Ishikawa (cell line): Measurements from ENCODE around the gene TNNI3K.
A peak's percentile ranks its signal among the peaks of the same experiment; 100 is the strongest.

Experiments used
- CEBPB ChIP-seq: IDR thresholded peaks from 2 replicates; pipeline ENCODE4 v1.6.1; 2012
- CREB1 ChIP-seq: IDR thresholded peaks from 2 replicates; pipeline ENCODE4 v1.6.1; 2012; ENCODE audit warnings: low read depth
- EGR1 ChIP-seq: IDR thresholded peaks from 2 replicates; pipeline ENCODE4 v1.6.1; 2012
- EP300 ChIP-seq: IDR thresholded peaks from 2 replicates; pipeline ENCODE4 v1.6.1; 2012; ENCODE audit warnings: borderline replicate concordance
- FOXM1 ChIP-seq: IDR thresholded peaks from 2 replicates; pipeline ENCODE4 v1.6.1; 2012; ENCODE audit warnings: low read depth, borderline replicate concordance
- NFIC ChIP-seq: IDR thresholded peaks from 2 replicates; pipeline ENCODE4 v1.6.1; 2012
- RAD21 ChIP-seq: IDR thresholded peaks from 2 replicates; pipeline ENCODE4 v1.6.1; 2012; ENCODE audit warnings: low read depth
- REST ChIP-seq: IDR thresholded peaks from 2 replicates; pipeline ENCODE4 v1.6.1; 2012; ENCODE audit warnings: low read depth, mild to moderate bottlenecking
- TAF1 ChIP-seq: IDR thresholded peaks from 2 replicates; pipeline ENCODE4 v1.6.1; 2012; ENCODE audit warnings: low read depth, mild to moderate bottlenecking
- TCF12 ChIP-seq: IDR thresholded peaks from 2 replicates; pipeline ENCODE4 v1.6.1; 2012; ENCODE audit warnings: low read depth
- TEAD4 ChIP-seq: IDR thresholded peaks from 2 replicates; pipeline ENCODE4 v1.6.1; 2012
- YY1 ChIP-seq: IDR thresholded peaks from 2 replicates; pipeline ENCODE4 v1.6.1; 2012; ENCODE audit warnings: low read depth
- ZBTB7A ChIP-seq: IDR thresholded peaks from 2 replicates; pipeline ENCODE4 v1.6.1; 2012; ENCODE audit warnings: low read depth
- TF ChIP-seq, protein P1 (sequence below): IDR thresholded peaks from 2 replicates; pipeline ENCODE4 v1.6.1; 2012
- TF ChIP-seq, protein P2 (sequence below): IDR thresholded peaks from 2 replicates; pipeline ENCODE4 v1.6.1; 2012

The TNNI3K gene

GRCh38 chr1:74534241-74534640 is 299.1 kb downstream of the TNNI3K start:
- no peak for TF ChIP-seq TEAD4
- TF ChIP-seq TAF1: no peak
- TF ChIP-seq CREB1: no peak
- TF ChIP-seq NFIC: no peak
- TF ChIP-seq, protein P1, sequence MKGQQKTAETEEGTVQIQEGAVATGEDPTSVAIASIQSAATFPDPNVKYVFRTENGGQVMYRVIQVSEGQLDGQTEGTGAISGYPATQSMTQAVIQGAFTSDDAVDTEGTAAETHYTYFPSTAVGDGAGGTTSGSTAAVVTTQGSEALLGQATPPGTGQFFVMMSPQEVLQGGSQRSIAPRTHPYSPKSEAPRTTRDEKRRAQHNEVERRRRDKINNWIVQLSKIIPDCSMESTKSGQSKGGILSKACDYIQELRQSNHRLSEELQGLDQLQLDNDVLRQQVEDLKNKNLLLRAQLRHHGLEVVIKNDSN: no peak
- TF ChIP-seq EGR1: no peak

GRCh38 chr1:74545821-74546220 is 310.6 kb downstream of the TNNI3K start:
- TF ChIP-seq TAF1 (no peak), FOXM1 (no peak), EGR1 (no peak), RAD21 (no peak), NFIC (no peak), YY1 (no peak)
- TF ChIP-seq, protein P2, sequence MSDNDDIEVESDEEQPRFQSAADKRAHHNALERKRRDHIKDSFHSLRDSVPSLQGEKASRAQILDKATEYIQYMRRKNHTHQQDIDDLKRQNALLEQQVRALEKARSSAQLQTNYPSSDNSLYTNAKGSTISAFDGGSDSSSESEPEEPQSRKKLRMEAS: no peak

DNA sequence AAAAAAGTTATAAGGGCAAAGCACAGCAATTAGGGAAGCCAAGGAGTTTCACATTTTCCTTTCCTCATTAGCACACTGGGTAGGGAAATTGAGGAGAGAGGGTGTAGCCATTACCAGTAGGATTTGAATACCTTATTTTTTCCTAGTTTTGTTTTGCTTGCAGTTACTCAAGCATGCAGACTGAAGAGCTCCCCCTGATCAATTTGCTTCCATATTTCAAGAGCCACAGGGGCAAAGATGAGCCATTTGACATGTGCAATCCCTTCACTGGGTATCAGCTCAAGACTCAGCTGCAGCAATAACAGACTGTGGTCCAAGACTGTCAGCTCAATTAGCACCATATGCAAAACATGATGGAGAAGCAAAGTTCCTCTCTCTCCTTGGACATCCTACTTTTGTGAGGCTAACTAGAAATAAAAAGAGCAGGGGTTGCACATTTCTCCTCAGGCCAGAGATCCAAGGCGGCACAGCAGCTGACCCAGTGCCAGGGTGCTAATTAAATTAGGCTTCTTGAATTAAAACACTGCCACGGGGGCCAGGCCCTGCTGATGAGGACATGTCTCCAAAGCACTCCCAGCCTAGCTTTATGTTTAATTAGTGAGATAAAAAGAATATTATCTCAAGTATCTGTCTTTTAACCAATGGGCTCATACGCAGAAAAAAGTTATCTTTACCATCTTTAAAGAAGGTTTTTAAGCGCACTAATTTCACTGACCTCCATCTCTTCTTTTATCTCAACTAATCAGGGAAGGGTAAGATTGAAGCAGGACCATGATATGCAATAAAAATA is 314.0 kb downstream of the TNNI3K start:
- no peak for TF ChIP-seq RAD21
- TF ChIP-seq TAF1: no peak
- TF ChIP-seq EP300: no peak
- no peak for TF ChIP-seq TEAD4
- TF ChIP-seq NFIC: no peak
- TF ChIP-seq YY1: no peak
- TF ChIP-seq CEBPB: no peak
- TF ChIP-seq CREB1: no peak

GRCh38 chr1:74549932-74550331 is 314.7 kb downstream of the TNNI3K start:
- TF ChIP-seq EP300 (no peak), EGR1 (no peak)

GRCh38 chr1:74570797-74571492 is 335.8 kb downstream of the TNNI3K start:
- no peak for TF ChIP-seq FOXM1
- TF ChIP-seq TCF12: no peak
- no peak for TF ChIP-seq ZBTB7A
- TF ChIP-seq RAD21: no peak
- TF ChIP-seq CREB1: no peak
- no peak for TF ChIP-seq NFIC
- TF ChIP-seq, protein P2: no peak
- no peak for TF ChIP-seq REST
- no peak for TF ChIP-seq CEBPB
- TF ChIP-seq YY1: no peak
- TF ChIP-seq, protein P1: no peak

GRCh38 chr1:74571493-74571800 is 336.3 kb downstream of the TNNI3K start:
- TF ChIP-seq TCF12 (no peak), CREB1 (no peak), TEAD4 (no peak), TAF1 (no peak), EGR1 (no peak)
- TF ChIP-seq, protein P2: no peak

- TF ChIP-seq REST (peak; percentile 43; the same call in 1 of the 2 replicates), ZBTB7A (no peak)
Observed at GRCh38 chr1:74571891-74572290, 336.7 kb downstream of the TNNI3K start.
